Activated T-helper 9 cell treated with anti-CD3 and anti-CD28 coated beads, Interleukin-2, amount 50 U/mL, for 16 hours (primary cell): Measurements from ENCODE around the gene GNAZ.

Experiments used
- DNase-seq: peaks from one replicate; pipeline ENCODE4 v3.0.0-alpha.2; 2020; ENCODE audit warnings: low read depth

GNAZ gene

GRCh38 chr22:23093051-23093788 lies 22.9 kb downstream of the GNAZ start:
- DNase-seq, result no peak

DNA sequence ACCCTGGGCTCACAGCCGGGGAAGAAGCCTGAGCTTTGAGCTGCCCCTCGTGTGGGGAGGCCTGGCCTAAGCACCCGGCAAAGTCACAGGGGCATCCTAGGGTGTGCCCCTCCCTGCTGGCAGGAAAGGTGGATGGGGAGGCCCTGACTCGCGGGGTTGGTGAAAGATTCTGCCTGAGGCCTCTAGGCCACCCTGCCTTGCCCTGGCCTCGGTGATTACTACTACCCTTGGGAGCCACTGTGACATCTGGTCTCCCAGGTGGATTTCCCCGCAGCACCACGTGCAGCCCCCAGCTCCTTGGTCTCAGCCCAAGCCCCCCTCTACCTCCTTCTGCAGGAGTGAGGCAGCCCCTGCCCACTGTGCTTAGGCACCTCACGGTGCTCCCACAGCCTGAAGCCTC lies 23.9 kb downstream of the GNAZ start:
- no peak for DNase-seq

DNA sequence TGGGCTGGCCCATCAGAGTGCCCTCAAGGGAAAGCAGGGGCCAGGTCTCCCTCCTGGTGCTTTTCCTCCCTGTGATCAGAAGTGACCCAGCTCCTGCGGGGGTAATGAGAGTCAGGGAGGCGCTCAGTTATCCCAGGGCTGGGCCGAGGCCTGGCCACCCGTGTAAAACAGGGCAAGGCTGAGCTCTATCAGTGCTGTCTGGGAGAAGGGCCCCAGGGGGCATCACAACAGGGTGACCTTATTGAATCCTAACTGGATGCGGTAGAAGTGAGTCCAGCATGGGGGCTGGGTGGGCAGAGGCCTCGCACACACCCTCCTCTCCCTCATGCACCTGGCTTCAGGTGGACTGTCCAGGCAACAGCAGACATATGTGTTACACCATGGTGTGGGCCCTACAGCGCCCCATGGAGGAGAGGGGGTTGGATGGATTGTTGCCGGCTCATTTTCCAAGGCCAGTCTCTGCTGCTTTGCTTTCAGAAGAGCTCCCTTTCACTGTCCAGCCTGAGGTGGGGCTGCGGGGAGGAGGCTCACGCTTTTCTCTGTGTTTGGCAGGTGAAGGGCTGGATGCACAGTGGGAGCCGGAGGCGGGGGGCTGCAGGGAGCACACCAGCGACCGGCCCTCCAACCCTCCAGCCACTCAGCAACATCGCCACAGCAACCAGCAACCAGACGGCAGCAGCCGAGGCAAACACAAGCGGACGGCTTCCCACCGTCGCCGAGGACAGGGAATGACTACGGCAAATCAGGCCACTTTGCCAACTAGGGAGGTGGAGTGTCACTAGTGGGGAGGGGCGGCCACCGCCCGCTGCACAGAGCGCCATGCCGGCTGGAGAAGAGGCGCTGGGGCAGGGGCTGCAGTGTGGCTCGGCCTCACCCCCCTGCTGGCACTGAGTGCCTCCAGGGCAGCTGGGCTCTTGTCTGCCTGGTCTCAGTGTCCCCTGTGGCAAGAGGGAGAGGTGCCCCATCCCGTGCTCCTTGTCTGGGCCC lies 24.7 kb downstream of the GNAZ start:
- DNase-seq, result no peak

- no peak for DNase-seq
Measured at GRCh38 chr22:23095733-23096342, 25.5 kb downstream of the GNAZ start.

- DNase-seq, result no peak
Measured at GRCh38 chr22:23097412-23098229, 27.3 kb downstream of the GNAZ start.

DNA sequence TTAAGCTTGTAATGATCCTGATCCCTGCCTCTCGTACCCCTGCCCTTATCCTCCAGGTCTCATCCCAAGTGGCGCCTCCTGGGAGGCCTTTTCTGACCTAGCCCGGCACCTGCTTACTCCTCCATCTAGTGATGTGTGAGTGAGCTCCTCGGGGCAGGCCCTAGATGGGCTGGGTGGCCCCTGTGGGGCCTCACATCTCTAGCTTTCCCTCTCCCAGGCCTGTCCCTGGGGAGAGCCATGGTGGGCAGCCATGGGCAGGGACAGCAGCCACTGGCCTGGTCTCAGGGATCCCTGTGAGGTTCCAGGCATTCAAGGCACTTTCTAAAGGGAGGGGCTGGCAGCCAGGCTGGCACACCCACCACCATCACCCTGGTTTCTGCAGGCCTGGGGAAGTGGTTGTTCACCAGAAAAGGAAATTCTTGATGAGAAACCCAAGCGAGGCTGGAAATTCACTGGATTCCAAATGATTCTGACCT lies 27.9 kb downstream of the GNAZ start:
- DNase-seq, result no peak

- no peak for DNase-seq
Measured at GRCh38 chr22:23098718-23099530, 28.6 kb downstream of the GNAZ start.

DNA sequence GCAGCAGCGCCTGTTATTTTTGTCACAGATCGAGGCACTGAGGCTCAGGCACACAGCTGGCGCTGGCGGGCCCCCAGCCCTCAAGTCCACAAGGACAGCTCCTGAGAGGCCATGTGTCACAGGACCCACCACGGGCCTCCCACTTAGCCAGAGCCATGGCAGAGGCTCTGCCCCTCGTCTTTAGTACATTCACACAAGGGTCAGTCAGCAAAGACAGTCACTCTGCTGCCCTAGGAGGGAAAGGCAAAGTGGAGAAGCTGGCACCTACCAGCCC lies 29.1 kb downstream of the GNAZ start:
- DNase-seq, result no peak

DNA sequence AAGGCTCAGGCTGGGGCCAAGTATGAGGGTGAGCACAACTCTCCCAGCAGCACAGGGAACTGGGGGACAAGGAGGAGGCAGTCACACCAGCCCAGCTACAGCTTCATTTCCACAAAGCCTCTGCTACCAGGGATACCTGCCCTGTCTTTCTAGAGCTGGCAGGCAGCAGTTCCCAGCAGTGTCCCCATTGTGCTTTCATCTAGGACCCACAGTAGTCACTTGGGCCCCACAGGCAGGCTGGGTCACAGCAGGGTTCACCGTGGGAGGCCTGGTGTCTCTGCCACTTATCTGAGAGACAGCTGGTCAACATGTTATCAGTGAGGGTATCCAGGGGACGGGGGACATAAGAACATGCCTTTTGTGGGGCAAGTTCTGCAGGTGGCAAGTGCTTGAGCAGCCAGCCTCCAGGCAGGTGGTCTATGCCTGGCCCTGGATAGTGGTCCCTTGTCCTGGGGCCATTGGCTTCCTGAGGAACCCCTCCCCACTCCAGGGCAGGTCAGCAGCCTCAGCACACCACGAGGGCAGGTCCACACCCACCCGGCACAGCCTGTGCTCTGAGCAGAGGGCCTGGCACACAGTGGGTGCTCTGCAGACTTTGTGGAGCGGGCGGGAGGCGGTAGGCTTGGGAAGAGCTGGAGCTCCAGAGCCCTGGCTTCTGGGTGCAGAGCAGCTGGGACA lies 29.9 kb downstream of the GNAZ start:
- DNase-seq, result no peak

GRCh38 chr22:23101524-23101923 lies 31.2 kb downstream of the GNAZ start:
- no peak for DNase-seq

DNA sequence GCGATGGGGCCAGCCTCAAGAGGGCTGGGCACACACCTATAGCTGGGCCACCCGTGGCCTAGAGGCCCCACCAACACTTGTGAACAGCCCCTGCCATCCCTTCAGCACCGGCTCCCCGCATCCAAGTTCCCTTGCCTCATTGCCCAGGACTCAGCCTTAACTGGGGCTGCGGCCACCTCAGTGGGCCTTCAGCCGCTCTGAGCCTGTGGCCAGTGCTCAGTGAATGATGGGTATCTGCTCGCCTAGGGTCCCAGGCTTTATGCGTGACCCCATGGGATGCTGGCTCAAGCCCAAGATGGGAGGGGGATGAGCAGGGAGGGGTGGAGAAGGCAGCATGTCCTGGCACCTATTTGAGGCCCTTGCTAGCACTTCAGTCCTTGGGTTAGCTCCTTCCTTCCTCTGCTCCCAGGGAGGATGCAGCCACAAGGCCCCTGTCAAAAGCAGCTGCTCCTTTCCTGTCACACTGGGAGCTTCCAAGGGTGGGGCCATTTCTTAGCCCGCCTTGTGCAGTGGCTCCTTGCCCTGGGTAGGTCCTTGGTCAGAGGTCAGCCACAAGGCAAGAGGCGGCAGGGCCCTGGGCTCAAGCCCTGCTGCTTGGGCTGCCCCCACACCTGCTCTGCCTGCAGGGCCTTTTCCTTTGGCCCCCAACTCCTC lies 31.8 kb downstream of the GNAZ start:
- no peak for DNase-seq

DNA sequence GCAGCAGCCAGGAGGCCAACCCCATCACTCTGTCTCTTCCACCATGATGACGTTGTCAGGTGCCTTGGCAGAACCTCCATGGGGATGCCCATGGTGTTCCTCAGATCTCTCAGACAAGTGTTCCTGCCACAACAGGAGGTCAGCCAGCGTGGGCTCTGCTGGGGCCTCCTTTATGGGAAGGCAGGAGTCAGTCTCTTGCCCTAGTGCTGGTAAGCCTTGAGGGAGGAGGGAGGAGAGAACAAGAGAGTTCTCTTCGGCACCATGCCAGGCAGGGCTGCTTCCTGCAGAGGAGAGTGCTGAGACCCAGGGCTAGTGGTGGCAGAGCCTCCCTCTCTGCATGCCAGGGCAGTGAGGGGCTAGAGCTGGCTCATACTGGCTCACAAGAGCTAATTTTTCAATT lies 32.5 kb downstream of the GNAZ start:
- DNase-seq, result no peak

DNA sequence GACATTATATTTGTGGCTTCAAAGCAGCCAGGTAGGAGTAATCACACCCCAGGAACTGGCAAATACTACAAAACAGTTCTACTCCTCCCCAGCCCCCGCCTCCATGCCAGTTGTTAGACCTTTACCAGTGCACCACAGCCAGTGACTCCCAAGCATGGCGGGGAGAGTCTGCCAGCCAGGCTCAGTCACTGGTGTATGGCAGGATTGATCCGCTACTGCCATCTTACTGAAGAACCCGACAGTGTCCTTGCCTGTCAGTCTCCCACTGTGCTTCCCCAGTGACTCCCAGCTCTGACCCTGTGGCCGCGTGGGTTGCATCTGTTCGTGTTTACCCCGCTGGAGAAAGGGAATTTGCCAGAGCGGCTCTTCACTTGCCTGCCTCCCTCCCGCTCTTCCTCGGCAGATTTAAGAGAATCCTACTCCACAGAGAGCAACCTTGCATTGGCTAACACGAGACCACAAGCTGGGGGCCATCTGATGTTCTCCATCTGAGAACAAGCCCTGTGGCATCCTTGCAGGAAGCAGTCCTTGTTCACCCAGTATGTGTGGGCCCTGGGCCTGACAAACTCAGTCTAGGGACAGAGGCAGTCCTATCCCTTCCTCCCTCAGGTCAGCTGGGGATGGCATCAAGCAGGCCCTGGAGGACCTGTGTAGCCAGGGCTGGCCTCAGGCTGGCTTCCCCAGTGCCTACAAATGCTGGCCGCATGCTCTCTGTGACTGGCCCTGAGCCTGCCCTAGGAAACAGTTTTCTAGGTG lies 33.1 kb downstream of the GNAZ start:
- DNase-seq, result no peak

DNA sequence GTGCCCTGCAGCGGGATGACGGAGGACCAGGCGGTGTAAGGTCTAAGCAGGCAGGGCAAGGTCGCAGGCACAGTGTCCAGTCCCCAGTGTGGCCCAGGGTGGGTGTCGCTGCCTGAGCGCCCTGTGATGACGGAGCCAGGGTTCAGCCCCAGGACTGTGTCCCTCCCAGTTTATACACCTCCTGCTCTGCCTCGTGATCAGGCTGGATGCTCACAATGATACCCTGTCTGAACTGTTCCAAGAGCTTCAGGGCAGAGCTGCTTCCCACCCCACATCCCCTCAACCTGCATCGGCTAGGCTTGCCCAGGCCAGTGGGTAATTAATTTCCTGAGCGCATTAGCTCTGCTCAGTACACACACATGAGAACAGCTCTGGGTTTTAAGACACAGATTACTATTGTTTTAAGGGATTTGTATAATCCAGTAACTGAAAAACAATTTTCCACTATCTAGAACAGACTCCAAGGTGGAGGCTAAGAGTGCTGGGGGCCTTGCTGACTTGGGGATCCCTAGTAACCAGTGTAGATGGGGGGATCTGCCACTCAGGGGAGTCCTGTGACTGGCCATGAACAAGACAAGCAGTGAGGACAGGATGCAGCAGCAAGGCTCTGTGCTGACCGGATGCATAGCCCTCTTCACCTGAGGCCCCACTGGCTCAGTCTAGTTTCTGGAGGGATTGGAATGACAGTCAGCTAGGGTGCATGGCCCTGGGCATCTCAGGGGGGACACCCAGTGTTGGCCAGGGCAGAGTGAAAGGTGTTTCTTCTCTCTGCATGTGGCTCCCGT lies 34.1 kb downstream of the GNAZ start:
- no peak for DNase-seq

- no peak for DNase-seq
Measured at GRCh38 chr22:23105304-23105703, 35.0 kb downstream of the GNAZ start.

GRCh38 chr22:23105919-23106318 lies 35.6 kb downstream of the GNAZ start:
- DNase-seq, result no peak

GRCh38 chr22:23106344-23106743 lies 36.0 kb downstream of the GNAZ start:
- no peak for DNase-seq

GRCh38 chr22:23106906-23107367 lies 36.6 kb downstream of the GNAZ start:
- no peak for DNase-seq
